ENCODE measurements around the gene STARD6.
A peak's percentile ranks its signal among the peaks of the same experiment; 100 is the strongest.
"Not testable (repeated sequence)": the region's sequence is repeated elsewhere in the genome, so short reads cannot be mapped to it uniquely, and the experiment has no call there.

The STARD6 gene, protein sequence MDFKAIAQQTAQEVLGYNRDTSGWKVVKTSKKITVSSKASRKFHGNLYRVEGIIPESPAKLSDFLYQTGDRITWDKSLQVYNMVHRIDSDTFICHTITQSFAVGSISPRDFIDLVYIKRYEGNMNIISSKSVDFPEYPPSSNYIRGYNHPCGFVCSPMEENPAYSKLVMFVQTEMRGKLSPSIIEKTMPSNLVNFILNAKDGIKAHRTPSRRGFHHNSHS

GRCh38 chr18:54357660-54358494 lies at the start of gene STARD6, which contains the start of gene C18orf54:
Gene STARD6, minus strand, starts transcription at chr18:54357858. Its CDS starts 3,285 bp downstream, at chr18:54354573.
Gene C18orf54, plus strand, starts transcription at chr18:54357906. Its CDS starts 2,667 bp downstream, at chr18:54360573.
- DNase-seq (ENCODE audit: low spot score), result peak; percentile 91

DNA sequence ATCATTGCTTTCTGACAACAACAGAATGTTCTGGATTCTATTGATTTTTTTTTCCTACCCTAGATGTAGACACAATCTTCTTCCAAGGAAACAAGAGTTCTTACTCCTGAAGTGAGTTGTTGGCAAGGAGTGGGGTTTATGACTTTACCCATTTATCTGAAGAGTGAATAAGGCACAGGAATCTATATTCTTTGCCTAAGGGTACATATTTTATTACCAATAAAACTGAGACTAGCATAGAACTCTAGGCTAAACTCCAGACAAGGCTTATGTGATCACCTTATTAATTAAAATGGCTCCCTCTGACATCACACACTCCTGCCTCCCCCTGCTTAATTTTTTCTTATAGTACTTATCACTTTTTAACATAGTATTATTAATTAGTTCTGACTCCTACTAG lies 47.6 kb upstream of the STARD6 start:
- no peak for DNase-seq (ENCODE audit: low spot score)

DNA sequence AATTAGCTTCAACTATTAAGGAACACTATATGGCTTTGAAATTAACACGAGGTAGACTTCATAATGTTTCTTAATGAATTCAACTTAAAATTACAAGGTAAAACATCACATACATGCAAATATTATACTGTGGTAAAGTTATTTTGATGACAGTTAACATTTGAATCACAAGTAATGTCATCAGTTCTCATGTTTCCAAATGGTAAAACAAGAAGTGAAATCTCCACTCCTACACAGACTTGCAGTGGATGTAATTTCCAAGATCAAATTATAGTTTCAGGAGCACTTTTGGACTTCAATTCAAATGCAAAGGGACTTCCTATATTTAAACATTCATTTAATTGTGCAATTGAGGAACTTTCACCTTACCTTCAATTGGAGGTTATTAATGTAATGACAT lies 39.1 kb upstream of the STARD6 start:
- DNase-seq (ENCODE audit: low spot score), result no peak

- no peak for DNase-seq (ENCODE audit: low spot score)
Measured at GRCh38 chr18:54393648-54394294, 36.1 kb upstream of the STARD6 start.

DNA sequence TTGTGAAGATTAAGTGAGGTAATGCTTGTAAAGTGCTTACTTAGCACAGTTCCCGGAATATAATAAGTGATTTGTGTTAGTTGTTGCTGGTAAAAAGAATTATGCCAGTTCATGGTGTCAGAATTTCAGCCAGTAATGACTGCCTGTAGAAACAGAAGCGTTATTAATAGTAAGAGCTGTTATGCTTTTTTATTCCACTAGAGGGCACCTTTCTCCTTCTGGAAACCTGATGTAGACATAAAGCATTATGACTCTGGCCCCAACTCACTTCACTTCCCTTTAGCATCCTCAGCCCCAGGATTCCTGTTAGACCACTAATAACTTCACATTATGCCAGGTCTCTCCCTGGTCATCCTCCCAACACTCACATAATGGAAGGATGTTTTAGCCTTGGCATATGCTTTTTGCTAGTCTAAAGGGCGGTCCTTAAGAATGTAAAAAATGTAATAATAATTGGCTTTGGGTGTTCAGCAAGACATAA lies 34.9 kb upstream of the STARD6 start:
- DNase-seq (ENCODE audit: low spot score), result peak; percentile 65

- no peak for DNase-seq (ENCODE audit: low spot score)
Measured at GRCh38 chr18:54390838-54391237, 33.2 kb upstream of the STARD6 start.

DNA sequence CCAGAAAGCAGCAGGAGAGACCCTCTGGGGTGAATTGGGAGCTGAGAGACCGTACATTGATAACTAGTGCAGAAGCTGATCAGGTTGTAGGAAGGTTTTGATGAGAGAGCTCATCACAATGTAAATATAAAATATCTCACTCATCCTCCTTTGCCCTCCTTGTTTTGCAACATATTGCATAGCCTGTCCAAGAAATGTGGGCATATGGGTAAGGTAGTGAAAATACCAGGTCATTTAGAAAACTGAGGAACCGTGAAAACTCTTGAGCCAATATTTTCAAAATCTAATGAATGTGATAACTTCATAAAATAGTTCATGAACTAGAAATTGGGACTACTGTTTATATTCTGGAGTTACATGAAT lies 31.5 kb upstream of the STARD6 start:
- no peak for DNase-seq (ENCODE audit: low spot score)

DNA sequence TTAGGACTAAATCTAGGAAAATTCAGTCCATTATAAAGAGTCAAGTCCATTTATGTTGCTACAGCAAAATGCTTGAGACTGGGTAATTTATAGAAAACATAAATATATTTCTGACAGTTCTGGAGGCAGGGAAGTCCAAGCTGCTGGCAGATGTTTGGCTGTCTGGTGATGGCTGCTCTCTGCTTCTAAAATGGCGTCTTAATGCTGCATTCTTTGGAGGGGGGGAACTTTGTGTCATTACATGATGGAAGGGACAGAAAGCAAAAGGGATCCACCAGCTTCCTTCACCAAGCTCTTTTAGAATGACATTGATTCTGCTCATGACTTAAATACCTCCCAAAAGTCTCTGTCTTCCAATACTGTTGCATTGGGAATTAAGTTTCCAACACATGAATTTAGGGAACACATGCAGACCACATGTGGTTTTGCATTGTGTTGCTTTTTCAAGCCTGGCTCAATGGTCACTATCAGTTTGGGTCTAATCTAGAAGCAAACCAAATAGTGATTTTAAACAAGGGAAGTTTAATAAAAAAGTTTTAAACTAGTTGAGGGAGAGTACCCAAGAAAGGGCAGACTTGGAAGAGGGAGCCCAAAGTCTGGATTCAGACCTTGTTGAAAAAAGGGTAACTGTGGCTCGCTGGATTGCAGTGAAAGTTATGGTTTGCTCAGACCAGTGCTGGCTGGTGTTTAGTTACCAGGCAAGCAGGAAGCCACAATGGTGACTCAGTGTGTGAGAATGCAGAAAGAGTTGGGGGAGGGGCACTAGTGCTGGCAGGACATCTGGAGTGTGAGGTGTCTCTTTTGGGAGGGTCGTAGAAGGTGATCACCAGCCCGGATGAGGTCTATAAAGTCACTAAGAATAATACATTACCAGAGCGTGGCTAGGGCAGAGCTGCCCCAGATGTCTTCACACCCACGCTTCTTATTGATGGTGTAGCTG lies 30.8 kb upstream of the STARD6 start:
- DNase-seq (ENCODE audit: low spot score), result no peak

DNA sequence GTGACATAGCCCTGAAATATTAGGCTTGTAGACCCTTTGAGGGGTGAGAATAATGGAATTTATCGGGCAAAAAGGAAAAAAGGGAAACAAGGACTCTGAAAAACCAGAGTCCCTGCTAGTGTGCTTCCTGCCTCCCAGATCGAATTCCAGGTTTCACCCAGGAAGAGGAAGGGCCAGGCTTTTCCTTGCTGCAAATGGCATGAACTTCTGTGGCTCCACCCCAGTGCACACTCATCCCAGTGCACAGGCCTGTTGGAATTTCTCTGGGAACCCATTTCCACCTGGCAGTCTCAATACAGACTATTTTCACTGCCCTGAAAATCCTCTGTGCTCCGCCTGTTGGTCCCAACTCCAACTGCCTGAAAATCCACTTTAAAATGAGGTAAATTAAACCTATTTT lies 30.0 kb upstream of the STARD6 start:
- DNase-seq (ENCODE audit: low spot score), result no peak

DNA sequence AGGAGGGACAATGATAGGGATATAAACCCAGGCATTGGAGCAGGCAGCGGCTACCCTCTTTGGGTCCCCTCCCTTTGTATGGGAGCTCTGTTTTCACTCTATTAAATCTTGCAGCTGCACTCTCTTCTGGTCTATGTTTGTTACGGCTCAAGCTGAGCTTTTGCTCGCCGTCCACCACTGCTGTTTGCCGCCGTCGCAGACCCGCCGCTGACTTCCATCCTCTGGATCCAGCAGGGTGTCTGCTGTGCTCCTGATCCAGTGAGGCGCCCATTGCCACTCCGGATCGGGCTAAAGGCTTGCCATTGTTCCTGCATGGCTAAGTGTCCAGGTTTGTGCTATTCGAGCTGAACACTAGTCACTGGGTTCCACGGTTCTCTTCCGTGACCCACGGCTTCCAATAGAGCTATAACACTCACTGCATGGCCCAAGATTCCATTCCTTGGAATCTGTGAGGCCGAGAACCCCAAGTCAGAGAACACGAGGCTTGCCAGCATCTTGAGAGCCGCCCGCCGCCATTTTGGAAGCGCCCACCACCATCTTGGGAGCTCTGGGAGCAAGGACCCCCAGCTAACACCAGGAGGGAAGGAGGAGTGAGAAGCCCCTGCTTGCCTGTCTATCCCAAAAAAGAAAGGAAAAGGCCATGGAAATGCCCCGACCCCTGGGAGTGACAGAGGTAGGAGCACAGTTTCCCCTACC lies 29.3 kb upstream of the STARD6 start:
- not testable (repeated sequence) for DNase-seq (ENCODE audit: low spot score)

- no peak for DNase-seq (ENCODE audit: low spot score)
Measured at GRCh38 chr18:54386043-54386442, 28.4 kb upstream of the STARD6 start.

- DNase-seq (ENCODE audit: low spot score), result no peak
Measured at GRCh38 chr18:54382733-54383252, 25.1 kb upstream of the STARD6 start.

DNA sequence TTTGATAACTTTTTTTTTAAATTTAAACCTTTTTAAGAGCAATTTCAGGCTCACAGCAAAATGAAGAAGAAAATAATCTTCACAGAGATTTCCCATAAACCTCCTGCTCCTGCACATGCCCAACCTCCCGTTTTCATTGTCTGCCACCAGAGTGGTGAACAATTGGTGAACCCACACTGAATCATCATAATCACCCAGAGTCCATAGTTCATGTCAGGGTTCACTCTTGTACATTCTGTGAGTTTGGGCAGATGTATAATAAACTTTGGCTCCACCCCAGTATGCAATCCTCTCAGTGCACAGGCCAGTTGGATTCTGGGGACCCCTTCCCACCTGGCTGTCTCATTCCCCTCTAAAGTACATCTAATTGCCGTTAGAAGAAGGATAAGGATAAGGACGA lies 24.4 kb upstream of the STARD6 start:
- no peak for DNase-seq (ENCODE audit: low spot score)

- DNase-seq (ENCODE audit: low spot score), result no peak
Measured at GRCh38 chr18:54381640-54382039, 24.0 kb upstream of the STARD6 start.

DNA sequence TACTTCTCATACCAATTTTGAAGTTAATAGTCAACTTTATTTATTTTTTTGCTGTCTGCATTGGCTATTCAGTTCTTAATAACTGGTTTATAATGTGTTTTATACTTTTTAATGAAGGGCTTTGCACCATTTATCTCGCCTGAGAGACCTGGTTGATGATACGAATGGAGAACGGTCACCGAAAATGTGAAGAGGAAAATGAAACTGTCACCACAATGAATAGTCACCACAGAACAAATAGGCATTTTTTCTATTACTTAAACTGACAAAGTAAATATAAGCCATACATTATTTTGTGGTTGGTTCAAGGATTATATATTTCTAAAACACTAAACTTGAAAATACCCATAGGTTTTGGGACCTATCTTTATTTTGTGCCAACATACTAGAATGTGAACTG lies 20.4 kb upstream of the STARD6 start:
- DNase-seq (ENCODE audit: low spot score), result no peak

GRCh38 chr18:54360406-54360805 lies 2.7 kb upstream of the STARD6 start:
- DNase-seq (ENCODE audit: low spot score), result no peak

GRCh38 chr18:54359233-54359632 lies 1.6 kb upstream of the STARD6 start:
- DNase-seq (ENCODE audit: low spot score), result no peak

- peak; percentile 12 for DNase-seq (ENCODE audit: low spot score)
Measured at GRCh38 chr18:54358495-54359040, 910 bp upstream of the STARD6 start.

DNA sequence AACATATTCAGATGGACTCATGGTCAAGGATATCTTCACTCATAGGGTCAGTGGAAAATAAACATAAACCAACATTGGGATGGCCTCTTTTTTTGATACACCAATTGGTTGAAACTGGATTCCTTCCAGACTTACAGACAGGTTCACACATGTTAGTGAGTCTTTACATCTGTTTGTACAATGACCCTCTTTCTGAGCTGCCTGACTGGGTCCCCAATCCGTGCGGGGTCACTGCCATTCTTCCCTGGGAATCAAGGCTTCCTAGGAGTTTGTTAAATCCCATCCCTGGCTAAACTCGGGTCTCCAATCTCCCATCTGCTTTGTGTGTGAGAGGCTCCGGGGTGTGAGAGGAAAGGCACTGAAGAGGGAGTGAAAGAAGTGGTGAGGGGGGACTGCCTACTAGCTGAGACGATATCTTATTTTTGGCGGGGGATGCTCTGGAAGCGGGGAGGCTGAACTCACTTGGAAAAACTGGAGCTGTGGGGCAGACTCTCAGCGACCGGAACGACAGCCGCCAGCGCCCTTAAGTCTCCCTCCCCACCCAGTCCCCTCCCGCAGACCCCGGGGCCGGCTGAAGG lies 487 bp downstream of the STARD6 start:
- no peak for DNase-seq (ENCODE audit: low spot score)

GRCh38 chr18:54351186-54351585 lies 6.5 kb downstream of the STARD6 start:
- no peak for DNase-seq (ENCODE audit: low spot score)

All from putamen (tissue), 1 donor.